Measurements from ENCODE around the gene LIN54. TPM values are rescaled to one million over a fixed set of nuclear protein-coding genes. Genes with fewer than 3 reads are reported as not detected.
A peak's percentile ranks its signal among the peaks of the same experiment; 100 is the strongest.

The LIN54 gene
- total and polyA plus RNA-seq, 2 of the 4 experiments (the other 2 are of a cell fraction) = 5.3 to 26.9 TPM

DNA sequence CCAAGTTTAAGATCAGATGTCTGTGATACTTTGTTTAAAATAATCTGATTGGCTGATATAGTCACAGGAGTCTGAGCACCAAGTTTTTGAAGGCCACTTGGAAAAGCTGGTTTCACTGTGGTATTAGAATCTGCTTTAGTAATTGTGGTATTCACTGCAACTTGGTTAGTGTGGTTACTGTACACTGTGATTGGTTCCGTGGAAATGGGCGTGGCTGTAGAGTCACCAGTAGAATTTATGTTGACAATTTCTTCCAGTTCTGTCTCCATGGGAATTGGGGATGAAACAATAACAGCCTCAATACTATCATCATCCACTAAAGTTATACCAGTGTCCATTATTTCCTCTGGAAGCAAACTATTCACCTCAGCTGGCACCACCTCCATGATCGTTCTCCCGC, 26.2 kb downstream of the LIN54 start:
- Histone ChIP-seq H4K20me1 (ENCODE audit: insufficient read depth, low read length) (no peaks in the 10 kb centered on the region), H2BK15ac (ENCODE audit: low read depth, low read length) (no peak overlapping the region), H4K8ac (ENCODE audit: low read depth in 2 of 2, low read length in 2 of 2) (0 out of 4 replicates have a peak overlapping the region, but pooled peaks of 1 of the 2 experiments have one; percentile 29), H2BK5ac (ENCODE audit: low read depth, low read length, poor library complexity, severe bottlenecking) (no peak overlapping the region), H3K4ac (ENCODE audit: low read depth, low read length) (peak overlapping the region; percentile 42; the same call in 1 of the 2 replicates), H3K36me3 (ENCODE audit: control insufficient read depth, insufficient read depth, low read length) (peaks cover 8% of the 10 kb centered on the region), H2BK120ac (ENCODE audit: low read depth, low read length) (no peak overlapping the region; the same call in 1 of the 2 replicates), H3K56ac (ENCODE audit: extremely low read depth, insufficient read depth, low read length) (no peak overlapping the region), H2AK5ac (ENCODE audit: low read depth, low read length) (no peak overlapping the region), H4K91ac (ENCODE audit: insufficient read depth, low read depth, low read length) (no peak overlapping the region), H3K23ac (ENCODE audit: low read depth, low read length) (no peak overlapping the region), H3K27me3 (ENCODE audit: control insufficient read depth, insufficient read depth, low read length) (no peaks in the 10 kb centered on the region), H3K4me1 (ENCODE audit: control insufficient read depth, insufficient read depth, low read length) (peaks cover 4% of the 10 kb centered on the region; the same call in 1 of the 2 replicates), H3K4me2 (ENCODE audit: low read depth, low read length) (no peak overlapping the region), H3K9me1 (ENCODE audit: insufficient read depth, low read length) (no peaks in the 10 kb centered on the region; the same call in none of the 2 replicates), H2BK20ac (ENCODE audit: low read depth, low read length) (no peak overlapping the region), H2AK9ac (replicated peaks; ENCODE audit: low read depth, low read length, poor library complexity) (no peak overlapping the region), H3K18ac (ENCODE audit: low read depth, low read length) (no peak overlapping the region), H3K79me1 (ENCODE audit: low read depth in 1 of 2, low read length in 2 of 2) (peaks cover 18 to 33% of the 10 kb centered on the region in 2 experiments), H4K5ac (ENCODE audit: low read depth, low read length) (no peak overlapping the region; the same call in 1 of the 2 replicates), H3K4me3 (ENCODE audit: insufficient read depth, low read depth, low read length) (no peak overlapping the region), H3K9me3 (ENCODE audit: control insufficient read depth, insufficient read depth, low read length) (no peaks in the 10 kb centered on the region), H3K27ac (ENCODE audit: insufficient read depth, low read length) (no peak overlapping the region), H2AFZ (replicated peaks; ENCODE audit: low read length, poor library complexity) (no peak overlapping the region), H3K9ac (ENCODE audit: low read depth, low read length) (no peak overlapping the region), H3K14ac (replicated peaks; ENCODE audit: low read depth, low read length) (no peak overlapping the region)
- POLR2A ChIA-PET (ENCODE audit: unreplicated experiment) = no interaction called here
- DNase-seq (peak; percentile 69), ATAC-seq (ENCODE audit: low read depth) (no peak)
- WGBS, 2 experiments (ENCODE audit: extremely low coverage in 2 of 2, insufficient read length in 1 of 2) = no CpG with 5 or more reads among the region's 4 CpGs
- intact Hi-C loops (cut with micrococcal nuclease) (no loop called here), dilution Hi-C loops (cut with HindIII; ENCODE audit: low sequenced_read_pairs, unreplicated experiment) (no loop called here), in situ Hi-C loops (cut with MboI; ENCODE audit: low sequenced_read_pairs) (no loop called here)
- no peak for TF ChIP-seq BHLHE40 (IDR thresholded peaks at IDR 0.05; ENCODE audit: low read depth, low read length)
- no peak for TF ChIP-seq FOS (IDR thresholded peaks at IDR 0.05; ENCODE audit: low read depth, low read length)
- no peak for TF ChIP-seq MAZ (IDR thresholded peaks at IDR 0.05; ENCODE audit: borderline replicate concordance, low read depth, low read length)
- TF ChIP-seq, protein P1, sequence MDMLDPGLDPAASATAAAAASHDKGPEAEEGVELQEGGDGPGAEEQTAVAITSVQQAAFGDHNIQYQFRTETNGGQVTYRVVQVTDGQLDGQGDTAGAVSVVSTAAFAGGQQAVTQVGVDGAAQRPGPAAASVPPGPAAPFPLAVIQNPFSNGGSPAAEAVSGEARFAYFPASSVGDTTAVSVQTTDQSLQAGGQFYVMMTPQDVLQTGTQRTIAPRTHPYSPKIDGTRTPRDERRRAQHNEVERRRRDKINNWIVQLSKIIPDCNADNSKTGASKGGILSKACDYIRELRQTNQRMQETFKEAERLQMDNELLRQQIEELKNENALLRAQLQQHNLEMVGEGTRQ (IDR thresholded peaks at IDR 0.05; ENCODE audit: low read depth, low read length) = no peak
- no peak for TF ChIP-seq MXI1 (IDR thresholded peaks at IDR 0.05; ENCODE audit: borderline replicate concordance, low read depth, low read length)
- TF ChIP-seq, protein P2, sequence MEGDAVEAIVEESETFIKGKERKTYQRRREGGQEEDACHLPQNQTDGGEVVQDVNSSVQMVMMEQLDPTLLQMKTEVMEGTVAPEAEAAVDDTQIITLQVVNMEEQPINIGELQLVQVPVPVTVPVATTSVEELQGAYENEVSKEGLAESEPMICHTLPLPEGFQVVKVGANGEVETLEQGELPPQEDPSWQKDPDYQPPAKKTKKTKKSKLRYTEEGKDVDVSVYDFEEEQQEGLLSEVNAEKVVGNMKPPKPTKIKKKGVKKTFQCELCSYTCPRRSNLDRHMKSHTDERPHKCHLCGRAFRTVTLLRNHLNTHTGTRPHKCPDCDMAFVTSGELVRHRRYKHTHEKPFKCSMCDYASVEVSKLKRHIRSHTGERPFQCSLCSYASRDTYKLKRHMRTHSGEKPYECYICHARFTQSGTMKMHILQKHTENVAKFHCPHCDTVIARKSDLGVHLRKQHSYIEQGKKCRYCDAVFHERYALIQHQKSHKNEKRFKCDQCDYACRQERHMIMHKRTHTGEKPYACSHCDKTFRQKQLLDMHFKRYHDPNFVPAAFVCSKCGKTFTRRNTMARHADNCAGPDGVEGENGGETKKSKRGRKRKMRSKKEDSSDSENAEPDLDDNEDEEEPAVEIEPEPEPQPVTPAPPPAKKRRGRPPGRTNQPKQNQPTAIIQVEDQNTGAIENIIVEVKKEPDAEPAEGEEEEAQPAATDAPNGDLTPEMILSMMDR (conservative IDR thresholded peaks at IDR 0.05; ENCODE audit: low read depth, low read length) = no peak
- TF ChIP-seq CEBPB (IDR thresholded peaks at IDR 0.05; ENCODE audit: low read depth, low read length) = no peak
- no peak for TF ChIP-seq RCOR1 (IDR thresholded peaks at IDR 0.05; ENCODE audit: insufficient replicate concordance, low read length)
- no peak for TF ChIP-seq CHD1 (IDR thresholded peaks at IDR 0.05; ENCODE audit: low read depth, low read length)
- TF ChIP-seq SMC3 (IDR thresholded peaks at IDR 0.05; ENCODE audit: low read depth, low read length) = no peak
- no peak for TF ChIP-seq MAFK (IDR thresholded peaks at IDR 0.05; ENCODE audit: low read depth, low read length)
- TF ChIP-seq, protein P3, sequence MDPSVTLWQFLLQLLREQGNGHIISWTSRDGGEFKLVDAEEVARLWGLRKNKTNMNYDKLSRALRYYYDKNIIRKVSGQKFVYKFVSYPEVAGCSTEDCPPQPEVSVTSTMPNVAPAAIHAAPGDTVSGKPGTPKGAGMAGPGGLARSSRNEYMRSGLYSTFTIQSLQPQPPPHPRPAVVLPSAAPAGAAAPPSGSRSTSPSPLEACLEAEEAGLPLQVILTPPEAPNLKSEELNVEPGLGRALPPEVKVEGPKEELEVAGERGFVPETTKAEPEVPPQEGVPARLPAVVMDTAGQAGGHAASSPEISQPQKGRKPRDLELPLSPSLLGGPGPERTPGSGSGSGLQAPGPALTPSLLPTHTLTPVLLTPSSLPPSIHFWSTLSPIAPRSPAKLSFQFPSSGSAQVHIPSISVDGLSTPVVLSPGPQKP (IDR thresholded peaks at IDR 0.05; ENCODE audit: borderline replicate concordance, low read depth, low read length) = no peak
- TF ChIP-seq RFX5 (IDR thresholded peaks at IDR 0.05; ENCODE audit: low read depth, low read length) = no peak
- no peak for TF ChIP-seq POLR2A (IDR thresholded peaks at IDR 0.05; ENCODE audit: low read depth, low read length)
- BruUV-seq (replicated peaks) = TSS peak; percentile 72
- CTCF ChIA-PET = interaction anchor here (0.9 kb wide), 1 partner anchor 78 kb away, joined by 4 read pairs; no protein-coding TSS in a partner anchor

Measured in IMR-90 (cell line).